ENCODE measurements around the gene SCAP.

The SCAP gene

DNA sequence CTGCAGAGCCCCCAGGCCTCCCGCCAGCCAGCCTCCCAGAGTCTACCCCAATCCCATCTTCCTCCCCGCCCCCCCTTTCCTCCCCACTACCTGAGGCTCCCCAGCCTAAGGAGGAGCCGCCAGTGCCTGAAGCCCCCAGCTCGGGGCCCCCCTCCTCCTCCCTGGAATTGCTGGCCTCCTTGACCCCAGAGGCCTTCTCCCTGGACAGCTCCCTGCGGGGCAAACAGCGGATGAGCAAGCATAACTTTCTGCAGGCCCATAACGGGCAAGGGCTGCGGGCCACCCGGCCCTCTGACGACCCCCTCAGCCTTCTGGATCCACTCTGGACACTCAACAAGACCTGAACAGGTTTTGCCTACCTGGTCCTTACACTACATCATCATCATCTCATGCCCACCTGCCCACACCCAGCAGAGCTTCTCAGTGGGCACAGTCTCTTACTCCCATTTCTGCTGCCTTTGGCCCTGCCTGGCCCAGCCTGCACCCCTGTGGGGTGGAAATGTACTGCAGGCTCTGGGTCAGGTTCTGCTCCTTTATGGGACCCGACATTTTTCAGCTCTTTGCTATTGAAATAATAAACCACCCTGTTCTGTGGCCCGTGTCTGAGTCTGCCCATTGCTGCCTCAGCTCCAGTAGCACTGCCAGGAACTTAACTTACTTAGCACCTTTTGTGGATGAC, 62.8 kb downstream of the SCAP start:
- TF ChIP-seq, protein P1, sequence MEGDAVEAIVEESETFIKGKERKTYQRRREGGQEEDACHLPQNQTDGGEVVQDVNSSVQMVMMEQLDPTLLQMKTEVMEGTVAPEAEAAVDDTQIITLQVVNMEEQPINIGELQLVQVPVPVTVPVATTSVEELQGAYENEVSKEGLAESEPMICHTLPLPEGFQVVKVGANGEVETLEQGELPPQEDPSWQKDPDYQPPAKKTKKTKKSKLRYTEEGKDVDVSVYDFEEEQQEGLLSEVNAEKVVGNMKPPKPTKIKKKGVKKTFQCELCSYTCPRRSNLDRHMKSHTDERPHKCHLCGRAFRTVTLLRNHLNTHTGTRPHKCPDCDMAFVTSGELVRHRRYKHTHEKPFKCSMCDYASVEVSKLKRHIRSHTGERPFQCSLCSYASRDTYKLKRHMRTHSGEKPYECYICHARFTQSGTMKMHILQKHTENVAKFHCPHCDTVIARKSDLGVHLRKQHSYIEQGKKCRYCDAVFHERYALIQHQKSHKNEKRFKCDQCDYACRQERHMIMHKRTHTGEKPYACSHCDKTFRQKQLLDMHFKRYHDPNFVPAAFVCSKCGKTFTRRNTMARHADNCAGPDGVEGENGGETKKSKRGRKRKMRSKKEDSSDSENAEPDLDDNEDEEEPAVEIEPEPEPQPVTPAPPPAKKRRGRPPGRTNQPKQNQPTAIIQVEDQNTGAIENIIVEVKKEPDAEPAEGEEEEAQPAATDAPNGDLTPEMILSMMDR (IDR thresholded peaks at IDR 0.05): no peak

DNA sequence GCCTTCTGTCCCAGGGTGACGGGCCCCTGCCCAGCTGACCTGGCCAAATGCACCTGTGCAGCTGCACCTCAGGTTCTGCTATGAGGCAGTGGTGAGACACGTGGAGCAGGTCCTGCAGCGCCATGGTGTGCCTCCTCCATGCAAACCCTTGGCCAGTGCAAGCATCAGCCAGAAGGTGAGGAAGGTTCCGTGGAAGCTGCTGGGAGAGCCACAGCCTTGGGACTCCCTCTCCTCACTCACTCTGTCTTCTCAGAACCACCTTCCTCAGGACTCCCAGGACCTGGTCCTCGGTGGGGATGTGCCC, 63.3 kb downstream of the SCAP start:
- TF ChIP-seq, protein P1 (IDR thresholded peaks at IDR 0.05): no peak

DNA sequence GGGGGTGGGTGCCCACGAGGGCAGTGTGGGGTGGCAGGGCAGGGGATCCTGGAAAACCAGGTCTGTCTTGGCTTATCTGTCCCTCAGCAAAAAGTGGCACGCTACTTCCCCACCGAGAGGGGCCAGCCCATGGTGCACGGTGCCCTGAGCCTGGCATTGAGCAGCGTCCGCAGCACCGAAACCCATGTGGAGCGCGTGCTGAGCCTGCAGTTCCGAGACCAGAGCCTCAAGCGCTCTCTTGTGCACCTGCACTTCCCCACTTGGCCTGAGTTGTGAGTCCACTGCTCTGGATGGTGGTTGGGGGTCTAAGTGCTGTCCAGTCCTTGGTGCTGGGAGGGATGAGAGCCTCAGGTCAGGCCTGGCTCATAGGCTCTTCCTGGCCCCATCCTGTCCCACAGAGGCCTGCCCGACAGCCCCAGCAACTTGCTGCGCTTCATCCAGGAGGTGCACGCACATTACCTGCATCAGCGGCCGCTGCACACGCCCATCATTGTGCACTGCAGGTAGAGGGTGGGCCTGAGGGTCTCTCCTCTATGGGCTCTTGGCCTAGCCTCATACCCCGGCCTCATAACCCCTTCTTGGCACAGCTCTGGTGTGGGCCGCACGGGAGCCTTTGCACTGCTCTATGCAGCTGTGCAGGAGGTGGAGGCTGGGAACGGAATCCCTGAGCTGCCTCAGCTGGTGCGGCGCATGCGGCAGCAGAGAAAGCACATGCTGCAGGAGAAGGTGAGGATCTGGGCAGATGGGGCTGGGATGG, 63.9 kb downstream of the SCAP start:
- TF ChIP-seq, protein P1 (IDR thresholded peaks at IDR 0.05): no peak

DNA sequence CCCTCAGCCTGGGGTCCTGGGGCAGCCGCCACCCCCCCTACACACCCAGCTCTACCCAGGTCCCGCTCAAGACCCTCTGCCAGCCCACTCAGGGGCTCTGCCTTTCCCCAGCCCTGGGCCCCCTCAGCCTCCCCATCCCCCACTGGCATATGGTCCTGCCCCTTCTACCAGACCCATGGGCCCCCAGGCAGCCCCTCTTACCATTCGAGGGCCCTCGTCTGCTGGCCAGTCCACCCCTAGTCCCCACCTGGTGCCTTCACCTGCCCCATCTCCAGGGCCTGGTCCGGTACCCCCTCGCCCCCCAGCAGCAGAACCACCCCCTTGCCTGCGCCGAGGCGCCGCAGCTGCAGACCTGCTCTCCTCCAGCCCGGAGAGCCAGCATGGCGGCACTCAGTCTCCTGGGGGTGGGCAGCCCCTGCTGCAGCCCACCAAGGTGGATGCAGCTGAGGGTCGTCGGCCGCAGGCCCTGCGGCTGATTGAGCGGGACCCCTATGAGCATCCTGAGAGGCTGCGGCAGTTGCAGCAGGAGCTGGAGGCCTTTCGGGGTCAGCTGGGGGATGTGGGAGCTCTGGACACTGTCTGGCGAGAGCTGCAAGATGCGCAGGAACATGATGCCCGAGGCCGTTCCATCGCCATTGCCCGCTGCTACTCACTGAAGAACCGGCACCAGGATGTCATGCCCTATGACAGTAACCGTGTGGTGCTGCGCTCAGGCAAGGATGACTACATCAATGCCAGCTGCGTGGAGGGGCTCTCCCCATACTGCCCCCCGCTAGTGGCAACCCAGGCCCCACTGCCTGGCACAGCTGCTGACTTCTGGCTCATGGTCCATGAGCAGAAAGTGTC, 64.7 kb downstream of the SCAP start:
- TF ChIP-seq, protein P1 (IDR thresholded peaks at IDR 0.05): no peak

DNA sequence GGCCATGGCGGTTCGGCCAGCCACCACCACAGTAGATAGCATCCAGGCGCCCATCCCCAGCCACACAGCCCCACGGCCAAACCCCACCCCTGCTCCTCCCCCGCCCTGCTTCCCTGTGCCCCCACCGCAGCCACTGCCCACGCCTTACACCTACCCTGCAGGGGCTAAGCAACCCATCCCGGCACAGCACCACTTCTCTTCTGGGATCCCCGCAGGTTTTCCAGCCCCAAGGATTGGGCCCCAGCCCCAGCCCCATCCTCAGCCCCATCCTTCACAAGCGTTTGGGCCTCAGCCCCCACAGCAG, 65.4 kb downstream of the SCAP start:
- TF ChIP-seq, protein P1 (IDR thresholded peaks at IDR 0.05): no peak

DNA sequence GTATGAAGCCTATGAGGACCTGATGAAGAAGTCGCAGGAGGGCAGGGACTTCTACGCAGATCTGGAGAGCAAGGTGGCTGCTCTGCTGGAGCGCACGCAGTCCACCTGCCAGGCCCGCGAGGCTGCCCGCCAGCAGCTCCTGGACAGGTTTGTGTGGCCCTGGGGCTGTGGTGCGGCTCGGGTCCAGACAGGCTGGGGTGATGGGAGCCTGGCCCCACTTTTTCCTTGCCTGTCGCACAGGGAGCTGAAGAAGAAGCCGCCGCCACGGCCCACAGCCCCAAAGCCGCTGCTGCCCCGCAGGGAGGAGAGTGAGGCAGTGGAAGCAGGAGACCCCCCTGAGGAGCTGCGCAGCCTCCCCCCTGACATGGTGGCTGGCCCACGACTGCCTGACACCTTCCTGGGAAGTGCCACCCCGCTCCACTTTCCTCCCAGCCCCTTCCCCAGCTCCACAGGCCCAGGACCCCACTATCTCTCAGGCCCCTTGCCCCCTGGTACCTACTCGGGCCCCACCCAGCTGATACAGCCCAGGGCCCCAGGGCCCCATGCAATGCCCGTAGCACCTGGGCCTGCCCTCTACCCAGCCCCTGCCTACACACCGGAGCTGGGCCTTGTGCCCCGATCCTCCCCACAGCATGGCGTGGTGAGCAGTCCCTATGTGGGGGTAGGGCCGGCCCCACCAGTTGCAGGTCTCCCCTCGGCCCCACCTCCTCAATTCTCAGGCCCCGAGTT, 65.9 kb downstream of the SCAP start:
- TF ChIP-seq, protein P1 (IDR thresholded peaks at IDR 0.05): no peak

DNA sequence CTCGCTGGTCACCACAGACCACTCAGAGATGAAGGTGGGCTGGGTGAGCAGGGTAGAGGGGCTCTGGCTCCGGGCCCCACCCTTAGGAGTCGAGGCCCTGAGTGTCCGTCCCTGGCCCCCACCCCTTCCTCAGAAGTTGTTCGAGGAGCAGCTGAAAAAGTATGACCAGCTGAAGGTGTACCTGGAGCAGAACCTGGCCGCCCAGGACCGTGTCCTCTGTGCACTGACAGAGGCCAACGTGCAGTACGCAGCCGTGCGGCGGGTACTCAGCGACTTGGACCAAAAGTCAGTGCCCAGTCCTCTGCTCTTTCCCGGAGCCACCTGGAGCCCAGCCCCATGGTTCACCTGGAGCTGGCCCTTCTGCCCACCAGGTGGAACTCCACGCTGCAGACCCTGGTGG, 66.5 kb downstream of the SCAP start:
- TF ChIP-seq, protein P1 (IDR thresholded peaks at IDR 0.05): no peak

Data from LNCAP (cell line).